A673 (cell line): ENCODE results near the gene HS3ST4. TPM values are rescaled to one million over a fixed set of nuclear protein-coding genes. Genes with fewer than 3 reads are reported as not detected.

Source experiments
- BruUV-seq: library from RNA; stranded (reverse); fragments of 400-500 nt; replicated peaks from 2 replicates; lab custom pipeline; 2021; lab: Mats Ljungman, UMichigan
- CTCF ChIA-PET: fragments of 300-600 bp; sonication (Branson Sonifier 250); formaldehyde crosslinking; loops from one replicate; lab custom pipeline; 2022; ENCODE audit warnings: antibody characterized with exemption; lab: Charles Lee
- POLR2A ChIA-PET: fragments of 300-600 bp; sonication (Branson Sonifier 250); formaldehyde crosslinking; loops from one replicate; lab custom pipeline; 2022; ENCODE audit warnings: antibody characterized with exemption; ENCODE audit not compliant: low non-redundant PET; lab: Charles Lee
- DNase-seq: peaks from one replicate; pipeline ENCODE4 v3.0.0-alpha.2; 2015; ENCODE audit warnings: low spot score
- H3K27ac ChIP-seq: fragments of 200-600 bp; sonication (generic); 2 replicates; pipeline ENCODE4 v1.5.1; 2016; ENCODE audit warnings: mixed run types, low read depth, mild to moderate bottlenecking, mixed read lengths, antibody characterized with exemption, low read length; ENCODE audit not compliant: poor library complexity, severe bottlenecking
- H3K27me3 ChIP-seq: fragments of 200-600 bp; sonication (generic); replicated peaks from 2 replicates; pipeline ENCODE4 v1.6.1; 2017; ENCODE audit warnings: mixed run types, low read depth, mild to moderate bottlenecking, mixed read lengths, antibody characterized with exemption, low read length; ENCODE audit not compliant: insufficient read depth, poor library complexity
- H3K36me3 ChIP-seq: fragments of 200-600 bp; sonication (generic); 2 replicates; pipeline ENCODE4 v1.6.1; 2016; ENCODE audit warnings: mixed run types, mild to moderate bottlenecking, mixed read lengths, antibody characterized with exemption, low read length; ENCODE audit not compliant: insufficient read depth, poor library complexity, severe bottlenecking
- H3K4me1 ChIP-seq: fragments of 200-600 bp; sonication (generic); 2 replicates; pipeline ENCODE4 v1.6.1; 2017; ENCODE audit warnings: mixed run types, mild to moderate bottlenecking, mixed read lengths, antibody characterized with exemption, low read length; ENCODE audit not compliant: insufficient read depth, poor library complexity, severe bottlenecking
- H3K4me3 ChIP-seq: fragments of 200-600 bp; sonication (generic); 2 replicates; pipeline ENCODE4 v1.5.1; 2016; ENCODE audit warnings: low read depth, mixed run types, mild to moderate bottlenecking, mixed read lengths, low read length; ENCODE audit not compliant: poor library complexity, severe bottlenecking
- H3K9me3 ChIP-seq: fragments of 200-600 bp; sonication (generic); 2 replicates; pipeline ENCODE4 v1.6.1; 2016; ENCODE audit warnings: mixed run types, low read depth, mild to moderate bottlenecking, mixed read lengths, antibody characterized with exemption, low read length; ENCODE audit not compliant: poor library complexity, severe bottlenecking
- EZH2 ChIP-seq: fragments of 200-600 bp; sonication (generic); IDR thresholded peaks from 2 replicates; pipeline ENCODE4 v1.6.1; 2017; ENCODE audit warnings: borderline replicate concordance, low read depth, mild to moderate bottlenecking, mixed read lengths, antibody characterized with exemption, low read length; ENCODE audit not compliant: poor library complexity, severe bottlenecking
- intact Hi-C: fragments of 100-400 bp; cut with micrococcal nuclease; formaldehyde crosslinking; loops from one replicate; pipeline ENCODE4 v1.10.0; 2022; ENCODE audit not compliant: unreplicated experiment
- total RNA-seq: library from RNA; stranded (reverse); gene quantifications from 2 replicates; pipeline ENCODE4 v1.2.3, GENCODE V29; 2021
- TF ChIP-seq, protein P1 (sequence below): fragments of 300-800, 200-600 bp; sonication (generic); conservative IDR thresholded peaks from 2 replicates; pipeline ENCODE4 v1.5.1; 2017; ENCODE audit warnings: low read depth, mild to moderate bottlenecking, antibody characterized with exemption, low read length, moderate library complexity, mixed read lengths

HS3ST4 gene
- total RNA-seq, 1 experiment from 2014 or later, result 33.5 TPM

- H3K27ac ChIP-seq, result no peak overlapping the region
- CTCF ChIA-PET, result no interaction called here
Observed at GRCh38 chr16:25748092-25748654, 56.4 kb downstream of the HS3ST4 start.

GRCh38 chr16:25750488-25751216 lies 58.9 kb downstream of the HS3ST4 start:
- Histone ChIP-seq H3K27ac (peak overlapping the region; percentile 85), H3K4me1 (peaks cover 42% of the 10 kb centered on the region), H3K27me3 (no peaks in the 10 kb centered on the region), H3K36me3 (no peaks in the 10 kb centered on the region), H3K9me3 (peaks cover 4% of the 10 kb centered on the region), H3K4me3 (no peak overlapping the region)
- peak; percentile 70 for DNase-seq
- ChIA-PET POLR2A (no interaction called here), CTCF (interaction anchor here (0.6 kb wide), 1 partner anchor 69 kb away, joined by 16 read pairs; no protein-coding TSS in a partner anchor)
- BruUV-seq, result no TSS peak
- TF ChIP-seq EZH2, result no peak
- TF ChIP-seq, protein P1, sequence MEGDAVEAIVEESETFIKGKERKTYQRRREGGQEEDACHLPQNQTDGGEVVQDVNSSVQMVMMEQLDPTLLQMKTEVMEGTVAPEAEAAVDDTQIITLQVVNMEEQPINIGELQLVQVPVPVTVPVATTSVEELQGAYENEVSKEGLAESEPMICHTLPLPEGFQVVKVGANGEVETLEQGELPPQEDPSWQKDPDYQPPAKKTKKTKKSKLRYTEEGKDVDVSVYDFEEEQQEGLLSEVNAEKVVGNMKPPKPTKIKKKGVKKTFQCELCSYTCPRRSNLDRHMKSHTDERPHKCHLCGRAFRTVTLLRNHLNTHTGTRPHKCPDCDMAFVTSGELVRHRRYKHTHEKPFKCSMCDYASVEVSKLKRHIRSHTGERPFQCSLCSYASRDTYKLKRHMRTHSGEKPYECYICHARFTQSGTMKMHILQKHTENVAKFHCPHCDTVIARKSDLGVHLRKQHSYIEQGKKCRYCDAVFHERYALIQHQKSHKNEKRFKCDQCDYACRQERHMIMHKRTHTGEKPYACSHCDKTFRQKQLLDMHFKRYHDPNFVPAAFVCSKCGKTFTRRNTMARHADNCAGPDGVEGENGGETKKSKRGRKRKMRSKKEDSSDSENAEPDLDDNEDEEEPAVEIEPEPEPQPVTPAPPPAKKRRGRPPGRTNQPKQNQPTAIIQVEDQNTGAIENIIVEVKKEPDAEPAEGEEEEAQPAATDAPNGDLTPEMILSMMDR, result no peak
- intact Hi-C loops, result no loop called here

More at GRCh38 chr16:25748092-25748654, 56.4 kb downstream of the HS3ST4 start:
- intact Hi-C loops, result no loop called here
- Histone ChIP-seq H3K4me3 (no peak overlapping the region), H3K4me1 (peaks cover 32% of the 10 kb centered on the region), H3K36me3 (no peaks in the 10 kb centered on the region), H3K27me3 (no peaks in the 10 kb centered on the region), H3K9me3 (peaks cover 7% of the 10 kb centered on the region)
- no peak for TF ChIP-seq EZH2
- TF ChIP-seq, protein P1, result no peak
- no peak for DNase-seq
- POLR2A ChIA-PET, result no interaction called here
- BruUV-seq, result no TSS peak

DNA sequence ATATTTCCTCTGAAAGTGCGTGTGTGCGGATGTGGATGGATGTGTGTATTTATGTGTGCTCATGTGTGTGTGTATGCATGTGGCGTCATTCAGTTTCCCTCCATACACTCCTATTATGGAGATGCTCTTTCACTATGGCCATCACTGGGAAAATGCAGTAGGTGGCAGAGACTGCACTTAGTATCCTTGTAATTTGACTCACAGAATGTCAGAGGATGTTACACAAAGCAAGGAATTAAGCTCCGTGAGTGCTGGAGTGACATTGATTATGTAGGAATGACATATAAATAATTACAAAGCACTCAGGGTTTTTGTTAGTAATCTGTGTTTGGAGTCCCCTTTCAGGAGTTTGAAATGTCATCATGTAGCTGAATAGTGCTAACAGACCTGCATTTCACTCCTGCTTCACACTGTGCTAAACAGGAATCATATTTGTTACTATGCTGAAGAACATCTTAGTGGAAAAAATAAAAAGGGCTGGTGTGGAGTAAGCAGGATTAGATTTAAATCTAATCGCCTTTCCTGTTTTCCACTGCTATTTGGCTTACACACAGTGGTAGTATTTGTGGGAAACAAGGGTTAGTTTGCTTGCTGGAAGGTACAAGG lies 59.6 kb downstream of the HS3ST4 start:
- ChIA-PET CTCF (interaction anchor here (0.7 kb wide), 1 partner anchor 88 kb away, joined by 3 read pairs; no protein-coding TSS in a partner anchor), POLR2A (no interaction called here)
- BruUV-seq, result no TSS peak
- peak; percentile 61 for DNase-seq
- no peak for TF ChIP-seq EZH2
- TF ChIP-seq, protein P1, result no peak
- Histone ChIP-seq H3K36me3 (no peaks in the 10 kb centered on the region), H3K4me3 (no peak overlapping the region), H3K27ac (peak overlapping the region; percentile 85), H3K4me1 (peaks cover 42% of the 10 kb centered on the region), H3K9me3 (peaks cover 4% of the 10 kb centered on the region), H3K27me3 (no peaks in the 10 kb centered on the region)
- intact Hi-C loops, result no loop called here
